KOPT-K1 (cell line): ENCODE results near the gene MYH10.

Source experiments
- H3K27ac ChIP-seq: fragments of 200-600 bp; sonication (generic); 2 replicates; pipeline ENCODE4 v1.5.1; 2016; ENCODE audit warnings: antibody characterized with exemption, mild to moderate bottlenecking, low read depth, low read length; ENCODE audit not compliant: poor library complexity, severe bottlenecking
- H3K36me3 ChIP-seq: fragments of 200-600 bp; sonication (generic); 2 replicates; pipeline ENCODE4 v1.5.1; 2017; ENCODE audit warnings: antibody characterized with exemption, mild to moderate bottlenecking, low read length, moderate library complexity; ENCODE audit not compliant: insufficient read depth
- H3K9me3 ChIP-seq: fragments of 200-600 bp; sonication (generic); 2 replicates; pipeline ENCODE4 v1.5.1; 2017; ENCODE audit warnings: antibody characterized with exemption, low read length, mild to moderate bottlenecking; ENCODE audit not compliant: insufficient read depth, poor library complexity, severe bottlenecking

Gene MYH10

GRCh38 chr17:8518850-8519249 is 111.7 kb downstream of the MYH10 start:
- H3K36me3 ChIP-seq = peaks cover 61% of the 10 kb centered on the region
- no peak overlapping the region for H3K27ac ChIP-seq
- H3K9me3 ChIP-seq = no peaks in the 10 kb centered on the region

- H3K27ac ChIP-seq = no peak overlapping the region
- peaks cover 66% of the 10 kb centered on the region for H3K36me3 ChIP-seq
- no peaks in the 10 kb centered on the region for H3K9me3 ChIP-seq
Measured at GRCh38 chr17:8518326-8518725, 112.2 kb downstream of the MYH10 start.

- H3K9me3 ChIP-seq = no peaks in the 10 kb centered on the region
- H3K27ac ChIP-seq = no peak overlapping the region
- peaks cover 70% of the 10 kb centered on the region for H3K36me3 ChIP-seq
Measured at GRCh38 chr17:8514801-8515200, 115.7 kb downstream of the MYH10 start.

- peaks cover 58% of the 10 kb centered on the region; the same call in 1 of the 2 replicates for H3K36me3 ChIP-seq
Measured at GRCh38 chr17:8506145-8506544, 124.4 kb downstream of the MYH10 start.

GRCh38 chr17:8504460-8505207 is 125.9 kb downstream of the MYH10 start:
- Histone ChIP-seq H3K36me3 (peaks cover 70% of the 10 kb centered on the region; the same call in 1 of the 2 replicates), H3K9me3 (no peaks in the 10 kb centered on the region), H3K27ac (no peak overlapping the region)

More at GRCh38 chr17:8506145-8506544, 124.4 kb downstream of the MYH10 start:
- H3K9me3 ChIP-seq = no peaks in the 10 kb centered on the region
- no peak overlapping the region for H3K27ac ChIP-seq

- no peak overlapping the region for H3K27ac ChIP-seq
- H3K9me3 ChIP-seq = no peaks in the 10 kb centered on the region
- peaks cover 71% of the 10 kb centered on the region for H3K36me3 ChIP-seq
Measured at GRCh38 chr17:8503807-8504206, 126.7 kb downstream of the MYH10 start.

GRCh38 chr17:8503368-8503767 is 127.2 kb downstream of the MYH10 start:
- H3K27ac ChIP-seq = no peak overlapping the region
- no peaks in the 10 kb centered on the region for H3K9me3 ChIP-seq
- peaks cover 71% of the 10 kb centered on the region for H3K36me3 ChIP-seq

- no peaks in the 10 kb centered on the region for H3K9me3 ChIP-seq
- peaks cover 69% of the 10 kb centered on the region for H3K36me3 ChIP-seq
Measured at GRCh38 chr17:8502126-8502525, 128.4 kb downstream of the MYH10 start.

GRCh38 chr17:8500609-8501008 is 129.9 kb downstream of the MYH10 start:
- peaks cover 66% of the 10 kb centered on the region for H3K36me3 ChIP-seq
- no peaks in the 10 kb centered on the region for H3K9me3 ChIP-seq
- H3K27ac ChIP-seq = no peak overlapping the region

More at GRCh38 chr17:8502126-8502525, 128.4 kb downstream of the MYH10 start:
- no peak overlapping the region for H3K27ac ChIP-seq

GRCh38 chr17:8499614-8500013 is 130.9 kb downstream of the MYH10 start:
- no peak overlapping the region for H3K27ac ChIP-seq
- peaks cover 65% of the 10 kb centered on the region for H3K36me3 ChIP-seq
- H3K9me3 ChIP-seq = no peaks in the 10 kb centered on the region

GRCh38 chr17:8499171-8499570 is 131.4 kb downstream of the MYH10 start:
- Histone ChIP-seq H3K9me3 (no peaks in the 10 kb centered on the region), H3K27ac (no peak overlapping the region), H3K36me3 (peaks cover 62% of the 10 kb centered on the region)

- Histone ChIP-seq H3K9me3 (no peaks in the 10 kb centered on the region), H3K36me3 (peaks cover 80% of the 10 kb centered on the region), H3K27ac (no peak overlapping the region)
Measured at GRCh38 chr17:8496081-8496480, 134.4 kb downstream of the MYH10 start.

- no peak overlapping the region for H3K27ac ChIP-seq
- H3K36me3 ChIP-seq = peaks cover 82% of the 10 kb centered on the region
- H3K9me3 ChIP-seq = no peaks in the 10 kb centered on the region
Measured at GRCh38 chr17:8494506-8495111, 135.9 kb downstream of the MYH10 start.

- H3K27ac ChIP-seq = no peak overlapping the region
- H3K9me3 ChIP-seq = no peaks in the 10 kb centered on the region
- H3K36me3 ChIP-seq = peaks cover 82% of the 10 kb centered on the region
Measured at GRCh38 chr17:8494021-8494420, 136.5 kb downstream of the MYH10 start.

- Histone ChIP-seq H3K9me3 (no peaks in the 10 kb centered on the region), H3K27ac (no peak overlapping the region), H3K36me3 (peaks cover 88% of the 10 kb centered on the region)
Measured at GRCh38 chr17:8492121-8492520, 138.4 kb downstream of the MYH10 start.
